GM21447 (cell line): ENCODE results near the gene NEK11.

Experiments used
- ATAC-seq: cut with Tn5 transposase; IDR thresholded peaks from one replicate; pipeline ENCODE4 v1.9.1; 2021; ENCODE audit not compliant: unreplicated experiment

The NEK11 gene

GRCh38 chr3:131026321-131027151, at the start of gene NEK11, which contains the start of gene ASTE1:
NEK11 (plus strand) TSS chr3:131026877; CDS start chr3:131029709, 2,832 bp downstream.
ASTE1 (minus strand) TSS chr3:131026825; CDS start chr3:131025306, 1,519 bp downstream.
- peak; percentile 98 for ATAC-seq

GRCh38 chr3:130979117-130979516, 47.6 kb upstream of the NEK11 start:
- no peak for ATAC-seq

- no peak for ATAC-seq
Measured at GRCh38 chr3:130981469-130981868, 45.2 kb upstream of the NEK11 start.

GRCh38 chr3:130990282-130990681, 36.4 kb upstream of the NEK11 start:
- ATAC-seq = no peak

- ATAC-seq = no peak
Measured at GRCh38 chr3:130991126-130991525, 35.6 kb upstream of the NEK11 start.

- no peak for ATAC-seq
Measured at GRCh38 chr3:130992344-130992743, 34.3 kb upstream of the NEK11 start.

- no peak for ATAC-seq
Measured at GRCh38 chr3:130997289-130997688, 29.4 kb upstream of the NEK11 start.

- ATAC-seq = no peak
Measured at GRCh38 chr3:131001071-131001470, 25.6 kb upstream of the NEK11 start.

- no peak for ATAC-seq
Measured at GRCh38 chr3:131004603-131005002, 22.1 kb upstream of the NEK11 start.

GRCh38 chr3:131007256-131007655, 19.4 kb upstream of the NEK11 start:
- no peak for ATAC-seq

- ATAC-seq = no peak
Measured at GRCh38 chr3:131007782-131008181, 18.9 kb upstream of the NEK11 start.

- ATAC-seq = no peak
Measured at GRCh38 chr3:131008326-131008725, 18.4 kb upstream of the NEK11 start.

- no peak for ATAC-seq
Measured at GRCh38 chr3:131009698-131010097, 17.0 kb upstream of the NEK11 start.

- no peak for ATAC-seq
Measured at GRCh38 chr3:131018970-131019369, 7.7 kb upstream of the NEK11 start.

- ATAC-seq = no peak
Measured at GRCh38 chr3:131020122-131020693, 6.5 kb upstream of the NEK11 start.

- ATAC-seq = no peak
Measured at GRCh38 chr3:131025539-131025938, 1.1 kb upstream of the NEK11 start.

- no peak for ATAC-seq
Measured at GRCh38 chr3:131028844-131029243, 2.2 kb downstream of the NEK11 start.

GRCh38 chr3:131031660-131032059, 5.0 kb downstream of the NEK11 start:
- no peak for ATAC-seq

- peak; percentile 61 for ATAC-seq
Measured at GRCh38 chr3:131033480-131034080, 6.9 kb downstream of the NEK11 start.

- ATAC-seq = no peak
Measured at GRCh38 chr3:131036200-131036816, 9.6 kb downstream of the NEK11 start.

- ATAC-seq = no peak
Measured at GRCh38 chr3:131036986-131037385, 10.3 kb downstream of the NEK11 start.

- no peak for ATAC-seq
Measured at GRCh38 chr3:131038326-131038725, 11.6 kb downstream of the NEK11 start.
